Amniotic epithelial cell (primary cell): ENCODE results near the gene SPIB.
"Not testable (repeated sequence)": the region's sequence is repeated elsewhere in the genome, so short reads cannot be mapped to it uniquely, and the experiment has no call there.

Experiments used
- DNase-seq: peaks from one replicate; pipeline ENCODE4 v3.0.0-alpha.2; 2010; ENCODE audit warnings: low read depth

The SPIB gene

DNA sequence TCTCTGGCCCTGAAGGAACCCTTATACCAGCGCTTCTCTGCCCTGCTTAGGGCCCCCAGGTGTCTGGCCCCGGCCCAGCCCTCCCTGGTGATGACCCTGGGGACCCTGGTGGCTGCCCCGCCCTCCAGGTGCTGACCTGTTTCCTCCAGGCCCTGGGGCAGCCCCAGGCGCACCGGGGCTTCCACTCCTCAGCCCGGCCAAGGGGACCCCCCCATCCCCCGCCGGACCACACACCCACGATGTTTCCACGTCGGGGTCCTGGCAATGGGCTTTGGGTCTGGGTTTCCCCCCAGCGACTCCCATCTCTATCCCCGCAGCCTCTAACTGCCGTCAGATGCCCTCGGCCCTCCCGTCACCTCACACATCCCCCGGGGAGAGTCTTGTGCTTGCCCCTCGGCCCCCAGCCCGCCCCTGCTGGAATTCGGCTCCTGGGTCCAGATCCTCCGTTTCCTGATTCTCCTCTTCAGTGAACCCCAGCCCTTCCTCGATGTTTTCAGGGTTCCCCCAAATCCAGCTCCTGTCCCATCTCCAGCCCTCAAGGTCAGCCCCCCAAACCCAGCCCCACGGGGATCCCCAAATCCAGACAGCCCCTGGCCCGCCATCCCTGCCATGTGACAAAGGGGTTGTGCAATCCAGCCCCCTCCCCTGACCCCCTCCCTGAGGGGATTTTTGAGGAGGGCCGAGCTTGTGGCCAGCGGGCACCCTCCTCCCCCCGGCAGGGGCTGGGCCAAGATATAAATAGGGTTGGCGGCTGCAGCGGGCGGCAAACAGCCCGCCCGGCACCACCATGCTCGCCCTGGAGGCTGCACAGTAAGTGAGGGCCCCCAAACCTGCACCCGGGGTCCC is at the start of gene SPIB:
Gene SPIB (plus strand): TSS at position 763 of the 846 bp plus-strand sequence. CDS start 25 bp downstream, at position 788.
- DNase-seq: no peak

DNA sequence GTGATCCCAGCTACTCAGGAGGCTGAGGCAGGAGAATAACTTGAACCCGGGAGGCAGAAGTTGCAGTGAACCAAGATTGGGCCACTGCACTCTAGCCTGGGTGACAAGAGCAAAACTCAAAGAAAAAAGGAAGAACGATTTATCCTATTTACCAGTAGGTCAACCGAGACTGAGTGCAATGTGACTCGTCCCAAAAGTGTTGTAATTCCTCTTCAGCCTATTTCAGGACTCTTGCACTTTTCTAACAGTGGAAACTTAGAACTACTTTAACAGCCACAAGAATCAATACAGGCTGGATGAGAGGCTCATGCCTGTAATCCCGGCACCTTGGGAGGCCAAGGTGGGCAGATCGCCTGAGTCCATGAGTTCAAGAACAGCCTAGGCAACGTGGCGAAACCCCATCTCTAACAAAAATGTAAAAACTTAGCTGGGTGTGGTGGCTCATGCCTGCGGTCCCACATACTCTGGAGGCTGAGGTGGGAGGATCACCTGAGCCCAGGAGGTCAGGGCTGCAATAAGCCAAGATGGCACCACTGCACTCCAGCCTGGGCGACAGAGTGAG is 46.7 kb upstream of the SPIB start:
- no peak for DNase-seq

DNA sequence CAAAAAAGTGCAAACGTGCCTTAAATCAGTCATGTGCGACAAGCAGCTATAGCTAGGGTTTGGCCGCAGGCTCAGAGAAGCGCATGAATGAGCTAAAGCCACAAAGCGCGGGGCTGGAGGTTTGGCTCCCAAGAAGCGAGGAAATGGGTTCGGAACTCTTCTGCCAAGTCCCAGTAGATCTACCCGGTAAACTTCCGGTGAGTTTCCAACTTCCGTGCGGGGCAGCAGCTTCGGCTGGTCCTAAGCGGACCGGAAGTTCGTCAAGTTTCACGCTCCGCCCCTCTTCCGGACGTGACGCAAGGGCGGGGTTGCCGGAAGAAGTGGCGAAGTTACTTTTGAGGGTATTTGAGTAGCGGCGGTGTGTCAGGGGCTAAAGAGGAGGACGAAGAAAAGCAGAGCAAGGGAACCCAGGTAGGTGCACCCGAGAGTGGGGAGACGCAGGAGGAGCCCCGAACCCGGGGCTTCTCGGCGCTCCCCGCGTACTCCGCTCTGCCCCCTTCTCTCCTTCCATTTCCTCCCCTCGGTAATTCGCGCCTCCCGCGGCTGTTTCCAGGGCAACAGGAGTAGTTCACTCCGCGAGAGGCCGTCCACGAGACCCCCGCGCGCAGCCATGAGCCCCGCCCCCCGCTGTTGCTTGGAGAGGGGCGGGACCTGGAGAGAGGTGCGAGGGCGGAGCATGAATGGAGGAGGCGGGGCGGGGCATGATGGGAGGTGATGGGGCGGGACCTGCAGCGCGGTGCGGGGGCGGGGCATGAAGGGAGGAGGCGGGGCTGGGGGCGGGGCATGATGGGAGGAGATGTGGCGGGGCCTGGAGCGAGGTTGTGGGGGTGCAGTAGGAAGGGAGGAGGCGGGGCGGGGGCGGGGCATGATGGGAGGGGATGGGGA is 42.3 kb upstream of the SPIB start, which contains the start of gene NR1H2:
Gene NR1H2 (plus strand): TSS at position 292 of the 885 bp plus-strand sequence. CDS start 1,149 bp downstream, outside the sequence.
- DNase-seq: peak; percentile 97

DNA sequence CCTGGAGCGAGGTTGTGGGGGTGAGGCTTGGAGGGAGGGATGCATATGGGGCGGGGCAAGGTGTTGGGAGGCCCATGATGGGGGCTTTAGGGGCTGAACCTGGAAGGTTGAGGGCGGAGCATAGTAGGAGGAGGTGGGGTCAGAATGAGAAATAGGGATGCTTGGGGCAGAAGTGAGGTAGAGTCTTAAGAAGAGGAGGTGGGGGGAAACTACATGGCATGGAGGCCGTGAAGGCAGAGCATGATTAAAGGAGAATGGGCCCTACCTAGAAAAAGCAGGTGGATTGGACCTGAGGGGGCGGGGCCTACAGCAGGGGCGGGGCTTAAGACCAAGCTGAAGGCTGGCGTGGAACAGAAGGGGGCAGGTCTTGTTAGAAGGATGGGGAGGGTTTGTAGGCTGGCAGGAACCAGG is 41.7 kb upstream of the SPIB start:
- DNase-seq: no peak

DNA sequence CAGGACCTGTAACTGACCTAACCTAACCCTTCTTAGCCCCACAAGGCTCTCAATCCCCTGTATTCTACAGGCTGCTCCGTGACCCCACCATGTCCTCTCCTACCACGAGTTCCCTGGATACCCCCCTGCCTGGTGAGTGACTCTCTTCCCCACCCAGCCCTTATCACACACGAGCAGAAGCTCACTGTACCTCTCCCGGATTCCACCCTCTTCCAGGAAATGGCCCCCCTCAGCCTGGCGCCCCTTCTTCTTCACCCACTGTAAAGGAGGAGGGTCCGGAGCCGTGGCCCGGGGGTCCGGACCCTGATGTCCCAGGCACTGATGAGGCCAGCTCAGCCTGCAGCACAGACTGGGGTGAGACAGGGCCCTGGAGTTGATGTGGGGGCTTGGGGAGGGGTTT is 41.2 kb upstream of the SPIB start:
- no peak for DNase-seq

DNA sequence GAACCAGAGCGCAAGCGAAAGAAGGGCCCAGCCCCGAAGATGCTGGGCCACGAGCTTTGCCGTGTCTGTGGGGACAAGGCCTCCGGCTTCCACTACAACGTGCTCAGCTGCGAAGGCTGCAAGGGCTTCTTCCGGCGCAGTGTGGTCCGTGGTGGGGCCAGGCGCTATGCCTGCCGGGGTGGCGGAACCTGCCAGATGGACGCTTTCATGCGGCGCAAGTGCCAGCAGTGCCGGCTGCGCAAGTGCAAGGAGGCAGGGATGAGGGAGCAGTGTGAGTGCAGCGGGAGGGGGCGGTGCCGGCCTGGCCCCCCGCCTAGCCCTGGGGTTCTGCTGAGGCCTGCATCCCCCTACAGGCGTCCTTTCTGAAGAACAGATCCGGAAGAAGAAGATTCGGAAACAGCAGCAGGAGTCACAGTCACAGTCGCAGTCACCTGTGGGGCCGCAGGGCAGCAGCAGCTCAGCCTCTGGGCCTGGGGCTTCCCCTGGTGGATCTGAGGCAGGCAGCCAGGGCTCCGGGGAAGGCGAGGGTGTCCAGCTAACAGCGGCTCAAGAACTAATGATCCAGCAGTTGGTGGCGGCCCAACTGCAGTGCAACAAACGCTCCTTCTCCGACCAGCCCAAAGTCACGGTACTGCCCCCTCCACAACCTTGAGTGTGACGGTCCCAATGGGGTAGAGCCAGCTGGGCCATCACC is 40.4 kb upstream of the SPIB start:
- no peak for DNase-seq

DNA sequence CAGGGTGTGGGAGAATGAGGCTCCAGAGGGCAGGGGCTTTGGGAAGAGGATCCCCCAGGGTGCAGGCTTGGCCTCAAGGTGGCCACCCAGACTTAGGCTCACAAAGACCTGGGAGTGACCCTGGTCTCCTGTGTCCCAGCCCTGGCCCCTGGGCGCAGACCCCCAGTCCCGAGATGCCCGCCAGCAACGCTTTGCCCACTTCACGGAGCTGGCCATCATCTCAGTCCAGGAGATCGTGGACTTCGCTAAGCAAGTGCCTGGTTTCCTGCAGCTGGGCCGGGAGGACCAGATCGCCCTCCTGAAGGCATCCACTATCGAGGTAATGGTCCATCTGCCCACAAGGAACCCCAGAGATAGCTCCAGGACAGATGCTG is 39.9 kb upstream of the SPIB start:
- no peak for DNase-seq

DNA sequence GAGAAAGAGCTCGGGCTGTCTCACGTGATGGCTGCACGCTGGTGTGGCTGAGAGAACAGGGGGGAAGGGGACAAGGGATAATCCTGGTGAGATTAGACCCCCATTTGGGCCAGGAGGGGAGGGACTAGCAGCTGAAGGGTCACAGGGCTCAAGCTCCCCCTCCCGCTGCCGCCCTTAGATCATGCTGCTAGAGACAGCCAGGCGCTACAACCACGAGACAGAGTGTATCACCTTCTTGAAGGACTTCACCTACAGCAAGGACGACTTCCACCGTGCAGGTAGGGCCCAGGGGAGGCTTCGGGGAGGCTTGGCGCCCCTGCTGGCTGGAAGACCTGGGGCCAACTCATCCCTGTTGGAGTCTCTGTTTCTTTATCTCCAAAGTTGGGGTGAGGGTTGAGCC is 39.1 kb upstream of the SPIB start:
- DNase-seq: no peak

DNA sequence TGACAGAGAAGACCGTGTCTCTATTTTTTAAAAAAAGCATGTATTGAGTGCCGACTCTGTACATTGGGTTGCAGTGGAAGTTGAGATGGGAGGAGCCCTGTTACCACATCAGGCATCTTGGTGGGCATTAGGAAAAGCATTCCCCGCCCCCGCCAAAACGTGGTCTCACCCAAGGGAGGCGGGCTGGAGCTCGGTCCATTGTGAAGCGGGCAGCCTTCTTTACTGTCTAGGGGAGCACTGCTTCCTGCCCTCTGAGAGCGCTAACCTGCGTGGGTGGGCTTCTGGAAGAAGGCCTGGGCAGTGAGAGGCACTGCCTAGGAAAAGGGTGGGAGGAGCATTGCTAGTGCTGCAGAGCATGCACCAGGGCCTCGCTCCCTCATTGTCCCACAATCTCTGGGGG is 38.6 kb upstream of the SPIB start:
- no peak for DNase-seq

DNA sequence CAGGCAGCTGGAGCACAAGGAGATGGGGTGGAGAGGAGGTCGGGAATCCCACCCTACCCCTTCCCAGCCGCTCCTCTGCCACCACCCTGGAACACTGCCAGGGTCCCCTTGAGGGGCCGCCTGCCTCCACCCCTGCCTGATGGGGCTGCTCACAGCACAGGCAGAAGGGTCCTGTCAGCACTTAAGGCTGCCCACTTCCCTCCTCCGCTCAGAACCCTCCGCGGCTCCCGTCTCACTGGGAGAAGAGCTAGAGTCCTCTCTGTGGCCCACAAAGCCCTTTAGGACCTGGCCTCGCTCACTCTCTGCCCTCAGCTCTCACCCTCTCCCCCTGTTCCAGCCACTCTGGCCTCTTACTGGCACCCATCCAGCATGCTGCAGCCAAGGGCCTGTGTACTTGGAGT is 38.0 kb upstream of the SPIB start:
- no peak for DNase-seq

DNA sequence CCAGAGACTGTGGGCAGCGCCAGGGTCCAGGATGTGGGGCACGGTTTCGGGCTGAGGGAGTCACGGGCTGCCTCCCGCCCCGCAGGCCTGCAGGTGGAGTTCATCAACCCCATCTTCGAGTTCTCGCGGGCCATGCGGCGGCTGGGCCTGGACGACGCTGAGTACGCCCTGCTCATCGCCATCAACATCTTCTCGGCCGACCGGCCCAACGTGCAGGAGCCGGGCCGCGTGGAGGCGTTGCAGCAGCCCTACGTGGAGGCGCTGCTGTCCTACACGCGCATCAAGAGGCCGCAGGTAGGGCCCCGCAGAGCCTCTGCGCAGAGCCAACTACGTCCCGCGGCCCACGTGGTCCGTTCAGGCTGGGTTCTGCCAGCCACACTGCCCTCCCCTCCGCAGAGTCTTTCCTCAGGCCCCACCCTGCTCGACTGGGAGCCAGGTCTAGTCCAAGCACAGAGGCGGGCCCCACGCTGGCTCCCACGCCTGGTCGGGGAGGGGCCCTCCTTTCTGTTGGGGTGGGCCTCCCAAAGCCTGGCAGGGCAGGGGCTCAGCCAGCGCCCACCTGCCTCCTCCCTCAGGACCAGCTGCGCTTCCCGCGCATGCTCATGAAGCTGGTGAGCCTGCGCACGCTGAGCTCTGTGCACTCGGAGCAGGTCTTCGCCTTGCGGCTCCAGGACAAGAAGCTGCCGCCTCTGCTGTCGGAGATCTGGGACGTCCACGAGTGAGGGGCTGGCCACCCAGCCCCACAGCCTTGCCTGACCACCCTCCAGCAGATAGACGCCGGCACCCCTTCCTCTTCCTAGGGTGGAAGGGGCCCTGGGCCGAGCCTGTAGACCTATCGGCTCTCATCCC is 36.6 kb upstream of the SPIB start:
- DNase-seq: no peak

DNA sequence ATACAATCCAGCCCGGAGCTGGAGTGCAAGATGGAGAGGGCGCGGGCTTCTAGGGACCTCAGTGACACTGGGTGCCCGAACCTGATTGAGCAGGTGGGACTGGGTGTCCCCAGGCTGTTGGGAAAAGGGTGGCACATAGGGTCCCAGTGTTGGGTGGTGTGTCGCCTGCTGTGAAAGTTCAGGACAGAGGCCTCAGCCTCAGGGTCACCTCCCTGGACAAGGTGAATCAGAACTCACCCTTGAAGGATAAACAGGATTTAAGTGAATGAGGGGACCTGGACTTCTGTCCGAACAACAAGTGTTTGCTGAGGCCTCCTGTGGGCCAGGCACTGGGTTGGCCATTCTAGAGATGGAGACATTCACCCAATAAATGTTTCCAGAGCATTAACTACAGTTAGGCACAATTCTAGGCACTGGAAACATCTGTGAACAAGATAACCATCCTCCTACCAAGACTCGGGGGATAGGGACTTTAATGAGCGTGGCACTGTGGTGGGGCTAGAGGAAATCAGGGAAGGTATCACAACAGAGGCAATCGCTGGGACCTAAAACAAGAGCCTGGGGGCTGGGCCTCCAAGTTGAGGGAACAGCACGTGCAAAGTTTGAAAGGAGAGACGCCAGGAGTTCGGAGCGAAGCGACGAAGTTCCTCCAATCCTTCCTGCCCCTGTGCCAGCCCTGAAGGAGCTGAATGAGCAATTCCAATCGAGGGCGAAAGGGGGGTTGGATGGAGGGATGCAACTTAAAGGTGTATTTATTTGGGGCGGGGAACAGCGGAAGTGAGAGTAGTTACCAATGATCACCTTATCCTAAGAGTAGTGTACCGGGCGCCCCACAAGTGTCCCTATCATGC is 35.5 kb upstream of the SPIB start:
- peak; percentile 16 for DNase-seq

DNA sequence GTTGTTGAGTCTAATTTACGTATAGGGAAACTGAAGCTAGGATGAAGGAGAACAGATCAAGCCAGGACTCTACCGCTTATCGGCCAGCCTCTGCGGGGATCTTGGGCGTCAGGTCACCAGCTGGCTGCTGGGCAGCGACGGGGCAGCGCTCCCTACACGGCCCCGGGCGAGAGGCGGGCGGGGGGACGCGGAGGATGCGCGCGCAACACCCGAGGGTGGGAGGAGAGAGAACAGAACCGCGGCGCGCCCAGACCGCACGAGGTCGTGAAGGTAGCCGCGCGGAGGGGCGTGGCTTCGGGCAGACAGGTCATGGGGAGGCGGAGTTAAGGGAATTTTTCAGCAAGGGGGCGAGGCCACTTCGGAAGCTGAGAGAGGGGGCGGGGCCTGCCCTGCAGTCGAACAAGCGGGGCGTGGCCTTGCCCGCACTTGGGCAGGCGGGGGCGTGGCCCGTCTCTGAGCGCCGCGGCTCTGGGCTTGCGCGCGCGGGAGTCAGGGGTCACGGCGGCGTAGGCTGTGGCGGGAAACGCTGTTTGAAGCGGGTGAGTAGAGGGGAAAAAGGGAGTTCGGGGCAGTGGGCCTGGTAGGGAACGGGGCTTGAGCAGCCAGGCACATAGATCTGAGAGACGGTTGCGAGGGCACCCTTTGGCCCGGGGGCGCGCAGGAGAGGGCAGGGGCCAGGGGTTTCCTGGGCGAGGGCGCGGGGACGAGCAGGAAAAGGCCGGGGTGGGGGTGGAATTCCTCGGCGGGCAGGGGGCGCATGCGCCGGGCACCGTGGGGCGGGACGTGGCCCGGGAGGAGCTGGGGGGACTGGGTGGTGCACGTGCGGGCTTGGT is 34.7 kb upstream of the SPIB start, which contains the start of gene POLD1:
Gene POLD1 (plus strand): TSS at position 496 of the 833 bp plus-strand sequence. CDS start 14,505 bp downstream, outside the sequence.
- peak; percentile 95 for DNase-seq

DNA sequence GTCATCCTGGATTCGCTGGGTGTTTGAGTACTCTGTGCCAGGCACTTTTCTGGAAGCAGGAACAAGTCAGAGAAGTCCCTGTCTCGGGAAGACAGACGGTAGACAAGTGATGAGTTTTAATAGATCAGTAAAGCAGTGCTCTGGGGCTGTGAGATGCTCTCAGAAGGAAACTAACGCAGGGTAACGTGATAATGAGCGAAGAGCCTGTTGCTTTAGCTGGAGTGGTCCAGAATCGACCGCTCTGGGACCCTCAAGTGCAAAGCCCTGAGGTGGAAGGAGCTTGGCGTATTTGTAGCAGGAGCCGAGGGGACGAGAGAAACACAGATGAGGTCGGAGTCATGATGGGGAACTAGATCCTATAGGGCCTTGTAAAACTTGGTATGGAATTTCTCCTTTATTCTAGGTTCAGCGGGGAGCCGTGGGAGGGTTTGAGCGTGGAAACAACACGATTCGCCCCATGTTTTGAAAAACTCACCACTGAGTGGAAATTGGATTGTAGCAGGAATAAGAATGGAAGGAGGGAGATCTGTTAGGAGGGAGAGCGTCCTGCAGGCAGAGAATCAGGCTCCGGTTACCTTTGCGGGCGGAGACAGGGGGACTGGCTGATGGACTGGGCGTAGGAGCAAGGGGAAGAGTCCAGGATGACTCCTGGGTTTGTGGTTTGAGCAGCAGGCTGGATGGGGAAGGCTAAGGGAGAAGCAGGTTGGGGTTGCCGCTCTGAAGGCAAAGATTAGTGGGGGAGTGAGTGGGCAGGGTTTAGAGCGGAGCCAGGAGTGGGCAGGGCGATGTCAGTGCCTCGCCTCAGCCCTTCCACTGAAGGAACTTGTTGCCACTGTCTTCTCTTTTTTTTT is 33.8 kb upstream of the SPIB start:
- peak; percentile 56 for DNase-seq

DNA sequence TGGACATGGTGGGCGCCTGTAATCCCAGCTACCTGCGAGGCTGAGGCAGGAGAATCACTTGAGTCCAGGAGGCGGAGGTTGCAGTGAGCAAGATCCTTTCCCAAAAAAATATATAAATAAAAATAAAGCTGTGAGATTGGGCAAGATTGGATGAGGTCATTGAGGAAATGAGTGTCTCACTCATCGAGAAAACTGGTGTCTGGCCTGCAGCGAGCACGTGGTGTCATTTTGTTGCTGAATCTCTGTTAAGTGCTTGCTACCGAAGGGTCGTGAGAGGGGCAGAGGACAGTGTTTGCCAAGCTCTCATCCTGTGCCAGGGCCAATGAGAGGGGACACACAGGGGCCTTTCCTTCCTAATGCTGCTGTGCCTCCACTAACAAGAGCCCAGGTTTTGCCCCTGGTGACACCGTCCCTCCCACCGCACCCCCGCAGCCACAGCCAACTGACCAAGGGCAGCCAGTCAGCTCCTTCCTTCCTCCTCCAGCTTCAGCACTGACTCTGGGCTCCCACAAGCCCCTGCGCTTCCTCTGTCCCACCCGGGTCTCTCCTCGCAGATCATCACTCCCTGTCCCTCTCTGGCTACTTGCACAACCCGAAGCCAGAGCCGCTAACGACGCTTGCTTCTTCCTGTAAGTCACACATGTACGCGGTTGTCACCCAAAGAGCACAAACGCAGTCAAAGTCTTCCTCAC is 31.4 kb upstream of the SPIB start:
- DNase-seq: peak; percentile 48

DNA sequence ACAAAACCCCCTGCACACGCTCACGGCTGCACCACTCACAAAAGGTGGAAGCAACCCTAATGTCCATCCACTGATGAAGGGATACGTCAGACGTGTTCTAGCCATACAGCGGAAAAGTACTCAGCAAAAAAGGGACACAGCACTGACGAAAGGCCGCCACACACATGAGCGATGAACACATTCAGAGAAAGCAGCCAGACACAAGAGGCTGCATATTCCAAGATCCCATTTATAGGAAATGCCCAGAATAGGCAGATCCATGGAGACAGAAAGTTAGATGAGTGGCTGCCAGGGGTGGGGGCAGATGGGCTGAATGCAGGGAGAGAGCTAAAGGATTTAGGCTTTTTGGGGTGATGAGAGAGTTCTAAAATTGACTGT is 30.9 kb upstream of the SPIB start:
- DNase-seq: no peak

DNA sequence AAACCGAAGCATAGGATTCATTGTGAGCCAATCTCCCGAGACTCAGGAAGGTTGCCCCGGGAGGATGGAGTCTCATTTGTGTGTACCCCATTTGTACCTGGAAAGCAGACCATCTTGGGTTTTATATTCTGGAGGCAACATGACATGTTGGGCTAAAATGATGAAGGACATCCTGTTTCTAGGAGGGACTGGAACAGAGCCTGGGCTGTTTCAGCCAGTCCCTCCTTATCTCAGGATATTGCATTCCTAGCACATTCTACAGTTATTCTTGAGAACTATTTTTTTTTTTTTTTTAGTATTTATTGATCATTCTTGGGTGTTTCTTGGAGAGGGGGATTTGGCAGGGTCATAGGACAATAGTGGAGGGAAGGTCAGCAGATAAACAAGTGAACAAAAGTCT is 28.4 kb upstream of the SPIB start:
- DNase-seq: not testable (repeated sequence)

DNA sequence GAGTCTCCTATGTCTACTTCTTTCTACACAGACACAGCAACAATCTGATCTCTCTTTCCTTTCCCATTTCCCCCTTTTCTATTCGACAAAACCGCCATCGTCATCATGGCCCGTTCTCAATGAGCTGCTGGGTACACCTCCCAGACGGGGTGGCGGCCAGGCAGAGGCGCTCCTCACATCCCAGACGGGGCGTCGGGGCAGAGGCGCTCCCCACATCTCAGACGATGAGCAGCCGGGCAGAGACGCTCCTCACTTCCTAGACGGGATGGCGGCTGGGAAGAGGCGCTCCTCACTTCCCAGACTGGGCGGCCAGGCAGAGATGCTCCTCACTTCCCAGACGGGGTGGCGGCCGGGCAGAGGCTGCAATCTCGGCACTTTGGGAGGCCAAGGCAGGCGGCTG is 27.8 kb upstream of the SPIB start:
- DNase-seq: not testable (repeated sequence)
